NOMO-1 (cell line): ENCODE data around the gene PATE4.
"Not testable (repeated sequence)": the region's sequence is repeated elsewhere in the genome, so short reads cannot be mapped to it uniquely, and the experiment has no call there.

Experiments used
- DNase-seq, 2 experiments: peaks; one replicate each; lab custom pipeline; 2025; ENCODE audit not compliant: unreplicated experiment in 2 of 2; lab: John Stamatoyannopoulos, UW

PATE4 gene, protein sequence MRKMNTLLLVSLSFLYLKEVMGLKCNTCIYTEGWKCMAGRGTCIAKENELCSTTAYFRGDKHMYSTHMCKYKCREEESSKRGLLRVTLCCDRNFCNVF

DNA sequence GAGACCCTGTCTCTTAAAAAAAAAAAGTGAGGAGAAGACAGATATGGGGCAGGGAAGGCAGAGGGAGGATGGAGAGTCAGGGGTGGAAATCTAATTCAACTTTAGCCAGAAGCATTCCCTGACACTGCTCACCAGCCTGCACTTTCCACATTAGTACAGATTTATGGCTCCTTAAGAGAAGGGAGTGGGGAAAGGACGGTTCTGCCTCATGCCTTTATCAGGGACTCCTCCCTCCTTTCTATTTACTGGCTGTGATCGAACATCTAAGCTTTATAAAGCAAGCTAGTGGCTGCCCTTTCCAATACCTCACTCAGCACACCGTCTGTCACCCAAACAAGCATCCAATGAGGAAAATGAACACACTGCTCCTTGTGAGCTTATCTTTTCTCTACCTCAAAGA lies at the start of gene PATE4:
TSS of gene PATE4 (plus strand) at position 301 of the 400 bp plus-strand sequence. CDS start at position 345, 44 bp downstream.
- DNase-seq: no peak

DNA sequence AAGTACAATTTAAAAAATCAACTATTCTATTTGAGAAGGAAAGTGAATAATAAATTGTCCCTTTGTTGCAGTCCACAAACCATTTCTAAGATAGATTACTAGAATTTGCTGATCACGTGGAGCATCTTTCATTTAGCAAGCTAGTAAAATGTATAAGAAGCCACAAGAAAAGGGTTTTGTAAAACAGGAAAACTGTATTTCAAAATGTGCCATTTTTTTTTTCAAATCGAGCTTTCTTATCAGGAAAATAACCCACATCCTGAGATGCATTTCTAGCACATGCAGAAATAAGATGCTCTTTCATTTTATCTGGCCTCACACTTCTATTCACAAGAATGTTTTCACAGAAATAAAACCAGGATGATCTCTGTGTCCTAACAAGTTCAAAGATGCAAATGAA lies 48.4 kb upstream of the PATE4 start:
- DNase-seq: no peak

DNA sequence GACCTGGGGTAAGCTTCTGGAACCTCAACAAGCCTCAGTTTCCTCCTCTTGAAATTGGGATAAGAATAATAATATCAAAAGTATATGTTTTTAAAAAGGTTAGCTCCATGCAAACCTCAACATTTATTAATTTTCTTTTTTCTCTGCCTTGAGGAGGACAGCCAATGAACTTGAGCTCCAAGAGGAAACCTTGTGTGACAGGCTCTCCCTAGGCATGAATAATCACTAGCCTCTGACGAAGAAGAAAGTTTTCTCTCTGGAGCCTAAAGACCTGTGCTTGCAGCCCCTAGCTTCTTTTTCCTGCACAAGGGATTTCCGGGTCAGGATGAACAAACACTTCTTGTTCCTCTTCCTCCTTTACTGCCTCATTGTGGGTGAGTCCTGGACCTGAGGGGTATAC lies 45.3 kb upstream of the PATE4 start, which contains the start of gene PATE3:
TSS of gene PATE3 (plus strand) at position 301 of the 400 bp plus-strand sequence. CDS start at position 326, 25 bp downstream.
- DNase-seq: peak in 1 of 2 experiments; percentile 5

DNA sequence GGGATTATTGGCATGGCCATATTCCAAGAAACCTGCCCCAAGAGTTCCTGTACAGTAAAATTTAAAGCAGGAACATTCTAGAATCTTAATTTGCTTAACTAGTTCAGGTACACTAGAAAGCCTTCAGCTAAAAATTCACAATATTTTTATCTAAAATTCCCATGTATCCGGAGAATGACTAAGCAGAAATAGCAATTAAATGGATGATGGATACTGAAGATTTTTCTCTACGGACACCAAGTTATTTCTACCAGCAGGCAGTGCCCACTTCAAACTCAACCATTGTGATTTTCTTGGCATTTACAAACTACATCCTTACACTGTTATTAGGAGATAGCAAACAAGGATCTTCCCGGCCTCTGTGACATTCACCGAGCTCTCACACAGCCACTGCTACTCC lies 42.3 kb upstream of the PATE4 start:
- no peak for DNase-seq

DNA sequence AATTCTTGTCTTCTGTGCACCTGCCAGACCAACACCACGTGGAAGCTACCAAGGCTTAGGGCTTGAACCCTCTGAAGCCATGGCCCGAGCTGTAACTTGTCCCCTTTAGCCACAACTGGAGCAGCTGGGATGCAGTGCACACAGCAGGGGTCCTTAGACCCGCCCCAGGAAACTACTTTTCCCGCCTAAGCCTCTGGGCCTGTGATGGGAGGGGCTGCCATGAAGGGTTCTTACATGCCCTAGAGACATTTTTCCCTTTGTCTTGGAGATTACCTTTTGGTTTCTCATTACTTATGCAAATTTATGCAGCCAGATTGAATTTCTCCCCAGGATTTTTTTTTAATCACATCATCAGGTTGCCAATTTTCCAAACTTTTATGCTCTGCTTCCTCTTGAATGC lies 35.5 kb upstream of the PATE4 start:
- DNase-seq: no peak

DNA sequence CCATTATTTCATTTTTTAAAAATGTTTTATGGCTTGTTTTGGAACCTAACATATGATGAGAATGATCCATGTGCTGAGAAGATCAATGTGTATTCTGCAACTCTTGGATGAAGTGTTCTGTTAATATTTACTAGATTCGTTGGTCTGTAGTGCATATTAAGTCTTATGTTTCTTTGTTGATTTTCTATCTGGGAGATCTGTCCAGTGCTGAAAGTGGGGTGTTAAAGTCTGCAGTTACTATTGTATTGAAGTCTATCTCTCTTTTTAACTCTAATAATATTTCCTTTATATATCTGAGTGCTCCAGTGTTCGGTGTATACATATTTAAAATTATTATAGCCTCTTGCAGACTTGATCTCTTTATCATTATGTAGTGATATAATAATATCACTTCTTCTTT lies 33.3 kb upstream of the PATE4 start:
- no peak for DNase-seq

DNA sequence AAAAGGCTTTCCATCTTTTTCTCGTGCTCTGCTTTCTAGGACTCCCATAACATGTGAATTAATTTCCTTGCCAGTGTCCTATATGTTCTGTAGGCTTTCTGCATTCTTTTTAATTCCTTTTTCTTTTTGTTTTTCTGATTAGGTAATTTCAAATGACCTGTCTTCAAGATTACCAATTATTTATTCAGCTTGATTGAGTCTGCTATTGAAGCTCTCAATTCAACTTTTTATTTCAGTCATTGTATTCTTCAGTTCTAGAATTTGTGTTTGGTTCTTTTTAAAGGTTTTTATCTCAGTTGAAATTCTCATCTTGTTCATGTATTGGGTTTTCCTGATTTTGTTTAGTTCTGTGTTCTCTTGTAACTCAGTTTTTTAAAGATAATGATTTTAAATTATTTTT lies 30.7 kb upstream of the PATE4 start:
- DNase-seq: no peak

DNA sequence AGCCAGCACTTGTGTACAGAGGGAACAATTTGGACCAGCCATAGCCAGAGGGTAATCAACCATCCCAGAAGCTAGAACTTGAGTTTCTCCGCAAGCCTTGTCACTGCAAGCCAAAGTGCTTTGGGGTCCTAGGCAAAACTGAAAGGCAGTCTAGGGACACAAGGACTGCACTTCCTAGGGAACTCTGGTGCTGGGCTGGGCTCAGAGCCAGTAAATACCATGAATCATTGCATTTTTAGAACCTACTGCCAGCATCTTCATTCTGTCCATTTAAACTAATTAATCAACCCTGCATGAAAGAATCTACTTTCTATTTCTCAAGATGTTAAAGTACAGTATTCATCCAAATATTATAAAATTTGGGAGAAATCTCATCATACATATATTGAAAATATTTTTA lies 25.2 kb upstream of the PATE4 start:
- no peak for DNase-seq

DNA sequence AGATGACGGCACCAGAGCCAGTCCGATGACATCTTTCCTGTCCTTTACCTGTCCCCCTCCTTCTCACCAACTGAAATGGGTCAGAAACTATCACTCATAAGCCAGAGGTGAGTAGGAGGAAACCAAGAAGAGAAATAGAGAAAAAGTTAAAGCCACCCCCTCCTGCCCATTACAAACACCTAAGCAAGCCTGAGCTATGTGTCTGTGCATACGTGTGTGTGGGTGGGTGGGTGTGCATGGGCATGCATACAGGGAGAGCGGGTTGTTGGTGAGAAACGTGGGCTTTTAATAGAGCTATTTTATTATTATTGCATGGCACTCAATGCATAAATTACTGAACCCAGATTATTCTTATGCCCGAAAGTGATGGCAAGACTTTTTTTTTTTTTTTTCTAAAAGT lies 2.6 kb downstream of the PATE4 start:
- no peak for DNase-seq

DNA sequence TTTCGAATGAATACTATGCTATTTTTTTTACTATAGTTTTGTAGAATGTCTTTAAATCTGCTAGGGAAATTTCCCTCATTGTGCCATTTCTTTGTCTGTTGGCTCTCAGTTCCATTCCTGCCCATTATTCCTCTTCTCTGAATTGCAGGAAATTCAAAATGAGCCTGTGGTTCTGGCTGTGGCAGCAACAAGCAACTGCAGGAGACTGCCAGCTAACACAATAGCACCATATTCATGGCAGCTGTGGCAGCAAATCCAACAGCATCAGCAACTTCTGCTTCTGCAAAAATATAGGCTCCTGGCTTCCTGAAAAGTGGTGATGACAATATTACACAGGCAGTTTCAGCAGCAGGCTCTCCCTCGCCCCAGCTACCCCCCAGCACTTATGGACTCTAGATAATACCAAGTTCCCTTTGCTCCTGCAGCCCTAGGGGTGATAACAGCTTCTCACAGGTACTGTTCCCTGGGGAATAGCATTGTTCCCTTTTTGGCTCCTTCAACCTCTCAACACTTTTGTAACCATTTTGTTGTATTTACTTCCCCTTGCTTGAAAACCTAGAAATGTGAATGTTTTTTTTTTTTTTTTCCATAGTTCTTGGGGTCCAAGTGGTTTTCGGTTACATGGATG lies 9.3 kb downstream of the PATE4 start:
- DNase-seq: no peak

DNA sequence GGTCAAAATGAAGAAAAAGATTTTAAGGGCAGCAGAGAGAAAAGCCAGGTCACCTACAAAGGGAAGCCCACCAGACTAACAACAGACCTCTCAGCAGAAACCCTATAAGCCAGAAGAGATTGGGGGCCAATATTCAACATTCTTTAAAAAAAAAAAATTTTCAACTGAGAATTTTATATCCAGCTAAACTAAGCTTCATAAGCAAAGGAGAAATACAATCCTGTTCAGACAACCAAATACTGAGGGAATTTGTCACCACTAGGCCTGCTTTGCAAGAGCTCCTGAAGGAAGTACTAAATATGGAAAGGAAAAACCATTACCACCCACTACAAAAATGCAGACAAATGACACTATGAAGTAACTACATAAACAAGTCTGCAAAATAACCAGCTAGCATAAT lies 13.1 kb downstream of the PATE4 start:
- no peak for DNase-seq

DNA sequence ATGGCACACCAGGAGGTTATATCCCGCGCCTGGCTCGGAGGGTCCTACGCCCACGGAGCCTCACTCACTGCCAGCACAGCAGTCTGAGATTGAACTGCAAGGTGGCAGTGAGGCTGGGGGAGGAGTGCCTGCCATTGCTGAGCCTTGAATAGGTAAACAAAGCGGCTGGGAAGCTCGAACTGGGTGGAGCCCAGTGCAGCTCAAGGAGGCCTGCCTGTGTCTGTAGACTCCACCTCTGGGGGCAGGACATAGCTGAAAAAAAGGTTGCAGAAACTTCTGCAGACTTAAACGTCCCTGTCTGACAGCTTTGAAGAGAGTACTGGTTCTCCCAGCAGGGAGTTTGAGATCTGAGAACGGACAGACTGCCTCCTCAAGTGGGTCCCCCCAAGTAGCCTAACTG lies 24.6 kb downstream of the PATE4 start:
- DNase-seq: not testable (repeated sequence)

DNA sequence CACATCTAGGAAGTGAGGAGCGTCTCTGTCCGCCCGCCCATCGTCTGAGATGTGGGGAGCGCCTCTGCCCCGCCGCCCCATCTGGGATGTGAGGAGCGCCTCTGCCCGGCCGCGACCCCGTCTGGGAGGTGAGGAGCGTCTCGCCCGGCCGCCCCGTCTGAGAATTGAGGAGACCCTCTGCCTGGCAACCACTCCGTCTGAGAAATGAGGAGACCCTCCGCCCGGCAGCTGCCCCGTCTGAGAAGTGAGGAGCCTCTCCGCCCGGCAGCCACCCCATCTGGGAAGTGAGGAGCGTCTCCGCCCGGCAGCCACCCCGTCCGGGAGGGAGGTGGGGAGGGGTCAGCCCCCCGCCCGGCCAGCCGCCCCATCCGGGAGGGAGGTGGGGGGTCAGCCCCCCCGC lies 29.7 kb downstream of the PATE4 start:
- DNase-seq: not testable (repeated sequence)

DNA sequence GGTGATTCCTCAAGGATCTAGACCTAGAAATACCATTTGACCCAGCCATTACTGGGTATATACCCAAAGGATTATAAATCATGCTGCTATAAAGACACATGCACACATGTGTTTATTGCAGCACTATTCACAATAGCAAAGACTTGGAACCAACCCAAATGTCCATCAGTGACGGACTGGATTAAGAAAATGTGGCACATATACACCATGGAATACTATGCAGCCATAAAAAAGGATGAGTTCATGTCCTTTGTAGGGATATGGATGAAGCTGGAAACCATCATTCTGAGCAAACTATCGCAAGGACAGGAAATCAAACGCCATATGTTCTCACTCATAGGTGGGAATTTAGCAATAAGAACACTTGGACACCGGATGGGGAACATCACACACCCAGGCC lies 32.2 kb downstream of the PATE4 start:
- not testable (repeated sequence) for DNase-seq

DNA sequence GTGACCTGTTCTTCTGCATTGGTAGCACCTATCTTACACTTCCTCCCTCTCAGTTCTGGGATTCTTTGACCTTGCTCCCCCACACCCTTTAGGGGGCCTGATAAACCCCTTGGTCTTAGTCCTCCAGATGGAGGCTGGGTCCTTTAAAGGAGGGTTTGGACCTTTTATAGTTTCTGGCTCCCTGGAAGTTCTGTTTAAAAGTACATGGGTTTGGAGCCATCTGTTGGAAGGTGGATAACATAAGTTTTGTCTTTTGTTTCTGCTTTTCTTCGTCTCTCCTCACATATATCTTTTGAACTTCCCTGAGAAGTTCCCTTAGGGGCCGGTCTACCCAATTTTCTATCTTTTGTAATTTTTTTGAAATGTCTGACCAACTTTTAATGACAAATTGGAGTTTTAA lies 36.4 kb downstream of the PATE4 start:
- DNase-seq: no peak

DNA sequence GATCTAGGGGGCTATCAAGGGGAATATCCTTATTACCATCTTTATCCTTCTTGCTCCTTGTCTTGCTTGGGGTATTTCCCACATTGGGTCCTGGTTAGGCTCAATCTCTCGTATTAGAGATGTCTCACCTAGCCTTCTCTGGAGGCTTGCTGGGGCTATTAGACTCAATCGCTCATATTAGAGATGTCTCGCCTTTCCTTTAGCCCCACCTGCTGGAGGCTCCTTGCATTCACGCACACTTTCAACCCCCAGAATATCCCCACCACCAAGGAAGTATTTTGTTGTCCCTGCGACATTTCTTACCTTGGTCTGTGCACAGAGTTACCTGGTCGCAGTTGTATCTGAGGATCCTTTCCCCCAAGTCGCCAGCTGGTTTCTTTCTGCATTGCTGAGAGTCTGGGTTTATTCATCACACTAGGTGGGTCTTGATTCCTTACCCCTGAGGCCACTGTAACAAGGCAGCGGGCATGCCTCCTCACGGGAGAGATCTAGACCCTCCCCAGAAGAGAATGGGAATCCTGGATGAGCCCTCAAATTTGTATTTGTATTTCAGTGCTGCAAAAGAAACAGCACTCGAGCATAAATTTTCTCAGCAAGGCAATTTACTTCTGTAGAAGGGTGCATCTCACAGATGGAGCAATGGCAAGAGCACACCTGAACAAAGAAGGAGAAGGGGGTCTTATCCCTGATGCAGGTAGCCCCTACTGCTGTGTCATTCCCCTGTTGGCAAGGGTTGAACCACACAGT lies 38.4 kb downstream of the PATE4 start:
- DNase-seq: no peak

DNA sequence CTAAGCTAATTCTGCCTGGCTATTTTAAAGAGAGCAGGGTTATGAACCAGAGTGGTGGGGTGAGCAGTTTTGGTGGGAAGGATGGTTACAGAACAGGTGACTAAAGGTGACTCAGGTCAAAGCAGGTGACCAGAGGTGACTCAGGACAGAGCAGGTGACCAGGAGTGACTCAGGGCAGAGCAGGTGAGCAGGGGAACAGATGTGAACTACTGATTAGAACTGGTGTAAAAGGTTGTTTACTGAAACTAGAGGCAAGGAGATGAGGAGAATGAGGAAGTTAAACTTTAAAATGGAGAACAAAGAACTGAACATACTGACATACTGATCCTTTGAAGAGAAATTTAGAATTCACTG lies 39.0 kb downstream of the PATE4 start:
- peak in 1 of 2 experiments; percentile 11 for DNase-seq

DNA sequence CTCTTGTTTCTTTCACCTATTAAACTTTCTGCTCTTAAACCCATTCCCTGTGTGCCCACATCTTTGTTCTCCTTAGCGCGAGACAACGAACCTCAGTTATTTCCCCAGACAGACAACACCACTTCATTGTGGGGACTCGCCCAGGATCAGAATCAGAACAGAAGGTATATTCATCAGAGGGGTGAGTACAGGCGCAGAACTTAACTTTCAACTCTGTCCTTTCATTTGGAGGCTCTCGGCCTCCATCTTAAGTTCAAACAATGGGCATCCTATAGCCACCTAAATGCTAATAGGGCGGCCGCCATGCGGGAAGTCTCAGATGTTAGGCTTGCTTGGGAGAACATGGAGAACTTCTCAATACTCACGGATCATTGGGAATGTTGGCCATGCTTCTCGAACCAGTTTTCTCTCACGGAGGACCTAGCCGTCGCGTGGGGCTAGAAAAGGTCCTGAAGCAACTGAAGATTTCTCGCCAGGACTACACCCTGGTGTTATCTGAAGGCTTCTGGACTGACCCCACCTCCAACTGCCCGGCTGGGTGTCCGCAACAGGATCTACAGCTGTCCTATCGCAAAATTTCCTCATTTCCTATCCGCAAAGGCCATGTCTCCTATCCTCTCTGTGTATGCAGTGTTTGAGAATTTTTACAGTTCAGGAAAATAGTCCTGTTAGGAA lies 40.9 kb downstream of the PATE4 start:
- no peak for DNase-seq

DNA sequence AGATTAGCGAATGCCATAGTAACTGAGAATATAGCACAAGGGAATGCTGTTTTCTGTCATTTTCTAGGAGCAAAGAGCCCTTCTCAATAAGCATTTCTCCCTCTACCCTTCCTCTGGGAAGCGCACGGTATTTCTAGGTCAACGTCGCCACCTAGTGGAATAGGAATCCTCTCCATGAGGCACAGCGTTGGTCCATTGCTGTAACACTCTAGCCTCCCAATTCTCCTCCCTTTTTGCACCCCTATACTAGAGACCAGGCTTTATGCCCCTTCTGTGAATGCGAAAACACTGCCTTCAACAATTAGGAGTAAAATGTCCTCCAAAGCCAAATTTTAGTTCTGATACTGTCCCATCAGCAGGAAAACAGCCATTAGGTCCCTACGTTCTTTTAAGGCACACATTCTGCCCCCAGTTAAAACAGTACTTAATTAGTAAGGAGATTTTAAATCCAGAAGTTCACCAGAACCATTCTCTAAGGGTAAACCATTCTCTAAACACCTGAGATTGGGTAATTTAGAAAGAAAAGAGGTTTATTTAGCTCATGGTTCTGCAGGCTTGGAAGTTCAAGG lies 41.5 kb downstream of the PATE4 start:
- peak in 1 of 2 experiments; percentile 43 for DNase-seq

DNA sequence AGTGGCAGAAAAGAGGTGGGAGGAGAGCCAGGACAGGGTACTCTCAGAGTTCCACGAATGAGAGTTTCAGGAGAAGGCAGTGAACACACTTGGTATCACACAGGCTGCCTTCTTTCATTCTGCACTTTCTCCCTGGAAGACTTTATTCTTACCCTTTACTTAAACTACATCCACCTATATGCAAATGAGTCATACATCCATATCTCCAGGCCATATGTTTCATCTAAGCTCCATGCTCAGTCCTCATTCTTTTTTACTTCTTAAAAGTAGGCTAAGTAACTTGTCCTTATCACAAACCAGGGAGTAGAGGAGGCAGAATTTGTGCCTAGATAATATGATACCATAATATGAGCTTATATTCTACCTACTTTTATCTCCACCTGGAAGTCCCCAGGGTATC lies 48.2 kb downstream of the PATE4 start:
- no peak for DNase-seq

DNA sequence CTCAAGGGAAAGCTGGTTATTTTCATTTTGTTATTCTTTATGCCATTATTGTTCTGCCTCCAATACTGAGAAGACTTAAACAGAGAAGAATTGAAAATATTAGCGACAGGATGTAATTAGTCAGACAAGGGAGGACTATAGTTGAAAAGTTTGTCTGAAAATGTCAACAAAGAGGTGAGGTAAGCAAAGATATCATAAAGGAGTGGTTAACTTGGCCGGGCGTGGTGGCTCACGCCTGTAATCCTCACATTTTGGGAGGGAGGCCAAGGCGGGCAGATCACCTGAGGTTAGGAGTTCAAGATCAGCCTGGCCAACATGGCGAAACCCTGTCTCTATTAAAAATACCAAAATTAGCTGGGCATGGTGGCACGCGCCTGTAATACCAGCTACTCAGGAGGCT lies 50.3 kb downstream of the PATE4 start:
- no peak for DNase-seq
